Chondrocyte (in vitro differentiated cells): ENCODE measurements around the gene CFAP97D2. TPM values are rescaled to one million over a fixed set of nuclear protein-coding genes. Genes with fewer than 3 reads are reported as not detected.

Experiments used
- DNase-seq: peaks from one replicate; pipeline ENCODE4 v3.0.0; 2021; ENCODE audit warnings: mixed read lengths, low spot score
- H3K27ac Mint-ChIP-seq: one replicate; pipeline ENCODE4 v1.8.0; 2021; ENCODE audit warnings: mild to moderate bottlenecking, moderate library complexity, mixed read lengths; ENCODE audit not compliant: unreplicated experiment
- H3K27me3 Mint-ChIP-seq: 2 replicates; pipeline ENCODE4 v1.8.0; 2021; ENCODE audit warnings: low read depth, mixed read lengths
- H3K36me3 Mint-ChIP-seq: 2 replicates; pipeline ENCODE4 v1.8.0; 2021; ENCODE audit warnings: low read depth, mixed read lengths
- H3K4me1 Mint-ChIP-seq: 2 replicates; pipeline ENCODE4 v1.8.0; 2021; ENCODE audit warnings: low read depth, mild to moderate bottlenecking, mixed read lengths
- H3K4me3 Mint-ChIP-seq: one replicate; pipeline ENCODE4 v1.8.0; 2021; ENCODE audit warnings: mild to moderate bottlenecking, moderate library complexity, mixed read lengths; ENCODE audit not compliant: unreplicated experiment
- H3K9me3 Mint-ChIP-seq: 2 replicates; pipeline ENCODE4 v1.8.0; 2021; ENCODE audit warnings: low read depth, mixed read lengths
- total RNA-seq: library from RNA; stranded (reverse); gene quantifications from 3 replicates; pipeline ENCODE4 v1.2.1, GENCODE V29; 2021
- TF ChIP-seq, protein P1 (sequence below): fragments of 200-600 bp; sonication (generic); IDR thresholded peaks from 2 replicates; pipeline ENCODE4 v1.5.0; 2021; ENCODE audit warnings: antibody characterized with exemption, mild to moderate bottlenecking, moderate library complexity

The CFAP97D2 gene
- total RNA-seq, 1 donor from 2014 or later: not detected

GRCh38 chr13:114161644-114162532, 17.2 kb upstream of the CFAP97D2 start:
- Mint-ChIP-seq H3K27me3 (peaks cover 23% of the 10 kb centered on the region), H3K27ac (no peak overlapping the region), H3K9me3 (no peaks in the 10 kb centered on the region), H3K4me1 (peaks cover 4% of the 10 kb centered on the region), H3K36me3 (no peaks in the 10 kb centered on the region), H3K4me3 (no peak overlapping the region)
- DNase-seq: no peak
- TF ChIP-seq, protein P1, sequence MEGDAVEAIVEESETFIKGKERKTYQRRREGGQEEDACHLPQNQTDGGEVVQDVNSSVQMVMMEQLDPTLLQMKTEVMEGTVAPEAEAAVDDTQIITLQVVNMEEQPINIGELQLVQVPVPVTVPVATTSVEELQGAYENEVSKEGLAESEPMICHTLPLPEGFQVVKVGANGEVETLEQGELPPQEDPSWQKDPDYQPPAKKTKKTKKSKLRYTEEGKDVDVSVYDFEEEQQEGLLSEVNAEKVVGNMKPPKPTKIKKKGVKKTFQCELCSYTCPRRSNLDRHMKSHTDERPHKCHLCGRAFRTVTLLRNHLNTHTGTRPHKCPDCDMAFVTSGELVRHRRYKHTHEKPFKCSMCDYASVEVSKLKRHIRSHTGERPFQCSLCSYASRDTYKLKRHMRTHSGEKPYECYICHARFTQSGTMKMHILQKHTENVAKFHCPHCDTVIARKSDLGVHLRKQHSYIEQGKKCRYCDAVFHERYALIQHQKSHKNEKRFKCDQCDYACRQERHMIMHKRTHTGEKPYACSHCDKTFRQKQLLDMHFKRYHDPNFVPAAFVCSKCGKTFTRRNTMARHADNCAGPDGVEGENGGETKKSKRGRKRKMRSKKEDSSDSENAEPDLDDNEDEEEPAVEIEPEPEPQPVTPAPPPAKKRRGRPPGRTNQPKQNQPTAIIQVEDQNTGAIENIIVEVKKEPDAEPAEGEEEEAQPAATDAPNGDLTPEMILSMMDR: no peak

GRCh38 chr13:114162533-114162922, 16.5 kb upstream of the CFAP97D2 start:
- Mint-ChIP-seq H3K27me3 (peaks cover 23% of the 10 kb centered on the region), H3K4me3 (no peak overlapping the region), H3K9me3 (no peaks in the 10 kb centered on the region), H3K27ac (no peak overlapping the region), H3K36me3 (no peaks in the 10 kb centered on the region), H3K4me1 (peaks cover 4% of the 10 kb centered on the region)
- no peak for DNase-seq
- TF ChIP-seq, protein P1: no peak

GRCh38 chr13:114164053-114164452, 15.0 kb upstream of the CFAP97D2 start:
- no peak for DNase-seq
- Mint-ChIP-seq H3K4me3 (no peak overlapping the region), H3K36me3 (no peaks in the 10 kb centered on the region), H3K9me3 (no peaks in the 10 kb centered on the region), H3K4me1 (peaks cover 4% of the 10 kb centered on the region), H3K27ac (no peak overlapping the region), H3K27me3 (peaks cover 23% of the 10 kb centered on the region)
- TF ChIP-seq, protein P1: no peak

DNA sequence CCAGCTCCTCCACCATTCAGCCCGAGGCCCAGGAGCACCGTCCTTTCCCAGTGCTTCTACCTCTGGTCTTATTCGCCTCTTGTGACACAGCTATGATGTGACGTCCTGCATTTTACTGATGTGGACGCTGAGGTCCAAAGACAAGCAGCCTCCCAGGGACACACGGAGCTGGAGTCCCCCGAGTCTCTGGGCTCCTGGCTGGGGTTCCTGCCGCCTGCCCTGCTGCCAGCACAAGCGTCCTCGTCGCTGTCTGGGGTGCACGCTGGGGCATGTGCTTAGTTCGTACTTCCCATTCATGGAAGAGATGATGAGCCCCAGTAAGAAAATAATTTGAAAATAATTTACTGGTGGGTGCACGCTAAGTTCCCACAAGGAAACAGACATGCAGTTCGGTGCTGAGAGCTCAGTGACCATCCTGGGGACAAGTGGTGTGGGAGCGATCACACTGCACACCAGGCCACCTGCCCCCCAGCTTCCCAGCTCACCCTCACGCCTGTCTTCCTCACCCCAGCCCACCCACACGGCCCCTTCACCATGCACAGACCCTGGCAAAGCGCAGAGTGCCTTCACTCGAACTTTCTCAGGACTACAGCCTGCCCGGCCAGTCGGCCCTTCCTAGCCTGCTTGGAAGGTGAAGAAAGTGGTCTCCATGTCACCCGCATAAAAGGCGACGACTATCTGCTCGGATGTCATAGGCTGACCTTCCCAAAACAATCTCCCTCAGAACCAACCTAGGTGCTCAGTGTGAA, 14.2 kb upstream of the CFAP97D2 start:
- Mint-ChIP-seq H3K36me3 (no peaks in the 10 kb centered on the region), H3K4me3 (no peak overlapping the region), H3K27me3 (peaks cover 23% of the 10 kb centered on the region), H3K9me3 (no peaks in the 10 kb centered on the region), H3K27ac (no peak overlapping the region), H3K4me1 (peaks cover 4% of the 10 kb centered on the region)
- peak; percentile 78 for DNase-seq
- TF ChIP-seq, protein P1: no peak

DNA sequence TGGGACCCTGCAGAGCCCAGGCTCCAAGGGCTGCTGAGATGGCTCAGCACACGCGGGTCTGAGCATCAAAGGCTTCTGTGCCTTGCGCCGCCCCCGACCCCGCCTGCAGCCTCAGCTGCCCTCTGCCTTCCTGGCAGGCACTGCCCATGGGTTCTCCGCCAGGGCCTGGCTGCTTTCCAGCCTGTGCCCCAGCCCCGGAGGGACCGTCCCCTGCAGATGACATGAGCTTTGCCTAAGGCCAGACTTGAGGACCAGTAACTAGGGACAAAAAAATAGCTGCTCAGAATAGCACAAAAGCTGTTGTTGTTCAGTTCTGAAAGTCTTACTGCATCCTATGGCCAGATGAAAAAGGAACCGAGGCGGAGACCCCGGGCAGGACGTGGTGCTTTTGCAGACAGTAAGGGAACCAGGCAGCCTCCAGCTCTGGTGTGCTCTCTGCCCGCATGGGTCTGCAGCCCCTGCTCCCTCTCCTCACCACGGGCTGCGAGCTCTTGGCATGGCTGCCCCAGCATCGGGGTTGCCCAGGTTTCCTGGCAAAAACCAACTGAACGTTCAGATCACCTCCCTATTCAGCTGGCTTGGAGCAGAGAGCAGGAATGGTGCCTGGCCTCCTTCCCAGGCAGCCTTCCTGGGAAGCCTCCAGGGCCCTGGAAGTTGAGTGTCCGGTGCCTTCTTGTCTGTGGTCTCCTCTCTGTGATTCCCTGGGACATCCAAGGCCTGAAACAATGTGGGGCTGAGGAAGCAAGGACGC, 12.5 kb upstream of the CFAP97D2 start:
- H3K36me3 Mint-ChIP-seq: no peaks in the 10 kb centered on the region
- TF ChIP-seq, protein P1: no peak
- H3K27ac Mint-ChIP-seq: no peak overlapping the region
- peak; percentile 67 for DNase-seq
- peaks cover 4% of the 10 kb centered on the region for H3K4me1 Mint-ChIP-seq
- H3K9me3 Mint-ChIP-seq: no peaks in the 10 kb centered on the region
- H3K27me3 Mint-ChIP-seq: peaks cover 14% of the 10 kb centered on the region
- no peak overlapping the region for H3K4me3 Mint-ChIP-seq
